ENCODE measurements around the gene VSTM2B. TPM values are rescaled to one million over a fixed set of nuclear protein-coding genes. Genes with fewer than 3 reads are reported as not detected.

VSTM2B gene
- total RNA-seq, 1 donor from 2014 or later: 0.18 TPM

- Mint-ChIP-seq H3K36me3 (ENCODE audit: low read depth, unreplicated experiment) (no peaks in the 10 kb centered on the region), H3K27ac (ENCODE audit: unreplicated experiment) (no peak overlapping the region), H3K9me3 (ENCODE audit: unreplicated experiment) (no peaks in the 10 kb centered on the region), H3K4me3 (ENCODE audit: unreplicated experiment) (no peak overlapping the region), H3K4me1 (ENCODE audit: unreplicated experiment) (peaks cover 6% of the 10 kb centered on the region), H3K27me3 (ENCODE audit: unreplicated experiment) (peaks cover 5% of the 10 kb centered on the region)
- DNase-seq (ENCODE audit: low spot score): no peak
- TF ChIP-seq CTCF (IDR thresholded peaks at IDR 0.05; ENCODE audit: unreplicated experiment): no peak
Measured at GRCh38 chr19:29489172-29489951, 36.4 kb upstream of the VSTM2B start.

- no peaks in the 10 kb centered on the region for H3K9me3 Mint-ChIP-seq (ENCODE audit: unreplicated experiment)
- H3K27ac Mint-ChIP-seq (ENCODE audit: unreplicated experiment): no peak overlapping the region
- no peaks in the 10 kb centered on the region for H3K36me3 Mint-ChIP-seq (ENCODE audit: low read depth, unreplicated experiment)
- H3K4me3 Mint-ChIP-seq (ENCODE audit: unreplicated experiment): no peak overlapping the region
- no peak for TF ChIP-seq CTCF (IDR thresholded peaks at IDR 0.05; ENCODE audit: unreplicated experiment)
- H3K27me3 Mint-ChIP-seq (ENCODE audit: unreplicated experiment): peaks cover 4% of the 10 kb centered on the region
- H3K4me1 Mint-ChIP-seq (ENCODE audit: unreplicated experiment): peaks cover 6% of the 10 kb centered on the region
- no peak for DNase-seq (ENCODE audit: low spot score)
Measured at GRCh38 chr19:29491491-29491890, 34.3 kb upstream of the VSTM2B start.

- no peak overlapping the region for H3K4me3 Mint-ChIP-seq (ENCODE audit: unreplicated experiment)
- H3K27me3 Mint-ChIP-seq (ENCODE audit: unreplicated experiment): peaks cover 4% of the 10 kb centered on the region
- H3K27ac Mint-ChIP-seq (ENCODE audit: unreplicated experiment): no peak overlapping the region
- no peak for DNase-seq (ENCODE audit: low spot score)
- no peaks in the 10 kb centered on the region for H3K36me3 Mint-ChIP-seq (ENCODE audit: low read depth, unreplicated experiment)
- no peak for TF ChIP-seq CTCF (IDR thresholded peaks at IDR 0.05; ENCODE audit: unreplicated experiment)
- H3K9me3 Mint-ChIP-seq (ENCODE audit: unreplicated experiment): no peaks in the 10 kb centered on the region
- peaks cover 6% of the 10 kb centered on the region for H3K4me1 Mint-ChIP-seq (ENCODE audit: unreplicated experiment)
Measured at GRCh38 chr19:29491995-29492577, 33.7 kb upstream of the VSTM2B start.

- no peak for DNase-seq (ENCODE audit: low spot score)
- peaks cover 4% of the 10 kb centered on the region for H3K27me3 Mint-ChIP-seq (ENCODE audit: unreplicated experiment)
- H3K36me3 Mint-ChIP-seq (ENCODE audit: low read depth, unreplicated experiment): no peaks in the 10 kb centered on the region
- H3K27ac Mint-ChIP-seq (ENCODE audit: unreplicated experiment): no peak overlapping the region
- peaks cover 6% of the 10 kb centered on the region for H3K4me1 Mint-ChIP-seq (ENCODE audit: unreplicated experiment)
- TF ChIP-seq CTCF (IDR thresholded peaks at IDR 0.05; ENCODE audit: unreplicated experiment): no peak
- no peaks in the 10 kb centered on the region for H3K9me3 Mint-ChIP-seq (ENCODE audit: unreplicated experiment)
- no peak overlapping the region for H3K4me3 Mint-ChIP-seq (ENCODE audit: unreplicated experiment)
Measured at GRCh38 chr19:29492769-29493168, 33.0 kb upstream of the VSTM2B start.

GRCh38 chr19:29495091-29495490 is 30.7 kb upstream of the VSTM2B start:
- no peak for TF ChIP-seq CTCF (IDR thresholded peaks at IDR 0.05; ENCODE audit: unreplicated experiment)
- Mint-ChIP-seq H3K4me1 (ENCODE audit: unreplicated experiment) (peaks cover 6% of the 10 kb centered on the region), H3K36me3 (ENCODE audit: low read depth, unreplicated experiment) (no peaks in the 10 kb centered on the region), H3K27ac (ENCODE audit: unreplicated experiment) (no peak overlapping the region), H3K27me3 (ENCODE audit: unreplicated experiment) (peaks cover 3% of the 10 kb centered on the region), H3K9me3 (ENCODE audit: unreplicated experiment) (no peaks in the 10 kb centered on the region), H3K4me3 (ENCODE audit: unreplicated experiment) (no peak overlapping the region)
- DNase-seq (ENCODE audit: low spot score): no peak
